ENCODE measurements around the gene CCDC32.

Gene CCDC32

GRCh38 chr15:40565333-40566238, 744 bp upstream of the CCDC32 start:
- no peak for DNase-seq (ENCODE audit: low spot score)

DNA sequence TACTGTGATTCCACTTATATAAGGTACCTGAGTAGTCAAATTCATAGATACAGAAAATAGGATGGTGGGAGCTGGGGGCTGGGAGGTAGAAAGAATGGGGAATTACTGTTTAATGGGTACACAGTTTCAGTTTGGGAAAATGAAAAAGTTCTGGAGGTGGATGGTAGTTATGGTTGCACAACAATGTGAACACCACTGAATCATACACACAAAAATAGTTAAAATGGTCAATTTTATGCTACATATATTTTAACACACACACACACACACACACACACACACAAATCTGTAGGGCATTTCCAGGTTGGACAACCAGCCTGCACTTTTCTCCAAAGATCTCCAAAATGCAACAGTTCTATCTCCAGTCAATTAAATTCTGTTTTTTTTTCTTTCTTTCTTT, 1.4 kb downstream of the CCDC32 start:
- DNase-seq (ENCODE audit: low spot score): no peak

GRCh38 chr15:40562691-40563090, 2.2 kb downstream of the CCDC32 start:
- DNase-seq (ENCODE audit: low spot score): no peak

GRCh38 chr15:40558952-40559742, 5.7 kb downstream of the CCDC32 start:
- DNase-seq (ENCODE audit: low spot score): no peak

DNA sequence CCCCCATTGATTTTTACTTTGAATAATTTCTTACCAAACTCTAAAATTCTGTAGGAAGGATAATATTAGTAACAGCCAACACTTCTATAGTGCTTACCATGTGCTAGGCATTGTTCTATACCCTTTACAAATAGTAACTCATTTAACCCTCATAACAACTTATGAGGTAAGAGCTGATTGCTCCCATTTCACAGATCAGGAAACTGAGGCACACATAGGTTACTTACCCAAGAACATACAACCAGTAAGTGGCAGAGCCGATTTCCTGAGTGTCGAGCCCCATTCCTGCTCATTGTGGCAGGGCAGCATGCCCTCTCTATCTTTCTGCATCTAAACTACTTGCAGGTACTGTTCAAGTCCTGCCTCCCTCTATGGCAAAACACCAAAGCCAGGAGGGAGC, 9.0 kb downstream of the CCDC32 start:
- no peak for DNase-seq (ENCODE audit: low spot score)

DNA sequence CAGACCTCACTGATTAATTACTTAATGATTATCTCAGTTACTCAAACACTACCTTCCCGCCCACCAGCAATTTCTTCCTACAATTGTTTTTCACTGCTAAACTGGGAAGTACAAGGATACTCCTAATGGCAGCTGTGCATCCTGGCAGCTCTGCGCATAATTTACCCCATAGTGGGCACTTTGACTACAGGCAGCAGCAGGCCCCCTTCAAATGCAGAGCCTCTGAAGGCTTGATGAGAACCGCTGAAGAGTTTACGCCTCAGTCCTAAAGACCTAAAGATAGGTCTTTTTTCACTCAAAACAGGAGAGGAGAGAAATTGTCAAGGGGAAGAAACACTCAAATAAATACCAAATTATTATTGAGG, 10.7 kb downstream of the CCDC32 start:
- no peak for DNase-seq (ENCODE audit: low spot score)

- no peak for DNase-seq (ENCODE audit: low spot score)
These were observed 14.4 kb downstream of the CCDC32 start for GRCh38 chr15:40550341-40551037.

DNA sequence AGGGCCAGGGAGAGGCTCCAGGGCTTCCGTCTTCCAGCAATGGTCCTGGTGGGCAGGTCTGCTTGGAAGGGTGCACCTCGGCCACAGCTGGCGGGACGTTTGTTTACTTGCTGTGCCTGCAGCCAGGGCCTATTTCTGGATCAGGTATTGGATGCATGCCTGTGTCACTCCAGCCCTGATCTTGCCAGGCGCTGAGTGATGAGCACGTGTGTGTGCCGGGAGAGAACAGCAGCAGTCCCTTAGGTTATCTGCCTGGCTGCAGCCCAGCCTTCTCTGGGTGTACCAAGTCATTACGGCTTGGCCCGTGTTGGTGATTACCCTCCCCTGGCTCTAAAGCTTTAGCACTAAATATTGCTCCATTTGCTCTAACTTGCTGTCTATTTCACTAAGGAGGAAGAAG, 14.9 kb downstream of the CCDC32 start:
- DNase-seq (ENCODE audit: low spot score): no peak

DNA sequence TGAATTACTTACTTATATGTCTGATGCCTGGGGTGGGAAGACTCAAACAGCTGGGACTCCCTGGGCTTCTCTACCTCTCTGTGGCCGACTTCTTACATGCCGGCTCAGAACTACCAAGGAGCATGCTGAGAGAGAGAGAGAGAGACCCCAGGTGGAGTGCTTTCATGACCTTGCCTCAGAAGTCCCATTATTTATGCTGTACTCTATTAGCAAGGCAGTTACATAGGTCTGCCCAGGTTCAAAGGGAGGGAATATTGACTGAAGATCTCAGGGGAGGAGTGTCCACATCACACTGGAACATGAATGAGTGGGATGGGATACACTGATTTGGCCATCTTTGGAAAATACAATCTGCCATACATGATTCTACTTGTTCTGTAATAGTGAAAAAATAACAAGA, 16.2 kb downstream of the CCDC32 start:
- DNase-seq (ENCODE audit: low spot score): no peak

GRCh38 chr15:40545457-40545856, 19.4 kb downstream of the CCDC32 start:
- no peak for DNase-seq (ENCODE audit: low spot score)

GRCh38 chr15:40543631-40544294, 21.1 kb downstream of the CCDC32 start:
- DNase-seq (ENCODE audit: low spot score): no peak

DNA sequence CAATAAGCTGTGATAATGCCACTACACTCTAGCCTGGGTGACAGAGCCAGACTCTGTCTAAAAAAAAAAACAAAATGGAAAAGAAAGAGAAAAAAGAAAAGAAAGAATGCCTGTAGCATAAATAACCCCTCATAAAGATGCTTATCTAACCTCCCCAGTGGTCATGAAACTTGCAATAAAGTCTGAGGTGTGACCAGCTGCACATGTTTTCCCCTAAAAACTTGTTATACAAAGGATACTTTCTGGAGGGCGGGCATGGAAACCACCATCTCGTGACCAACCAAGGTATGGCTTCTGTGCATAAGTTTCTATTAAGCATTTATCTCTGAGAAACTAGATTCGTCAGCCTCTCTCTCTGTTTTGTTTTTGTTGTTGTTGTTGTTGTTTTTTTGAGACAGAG, 21.8 kb downstream of the CCDC32 start:
- DNase-seq (ENCODE audit: low spot score): no peak

DNA sequence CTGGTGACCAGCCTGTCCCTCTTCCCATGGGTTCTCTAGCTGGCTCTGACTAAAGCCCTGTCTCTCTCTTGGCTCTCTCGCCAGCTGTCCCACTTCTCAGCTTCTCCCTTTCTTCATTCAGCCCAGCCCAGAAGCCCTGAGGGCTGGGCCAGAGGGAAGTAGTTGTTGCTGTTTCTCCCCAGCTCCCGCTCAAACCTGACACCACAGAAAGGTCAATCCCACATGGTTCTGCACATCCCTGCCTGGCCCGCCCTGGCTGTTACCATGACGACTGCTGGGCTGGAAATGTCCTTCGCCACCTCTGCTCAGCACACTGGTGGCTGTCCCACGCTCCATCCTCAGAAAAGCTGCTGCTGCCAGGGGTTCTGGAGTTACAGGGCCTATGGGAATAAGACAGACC, 25.9 kb downstream of the CCDC32 start:
- DNase-seq (ENCODE audit: low spot score): no peak

DNA sequence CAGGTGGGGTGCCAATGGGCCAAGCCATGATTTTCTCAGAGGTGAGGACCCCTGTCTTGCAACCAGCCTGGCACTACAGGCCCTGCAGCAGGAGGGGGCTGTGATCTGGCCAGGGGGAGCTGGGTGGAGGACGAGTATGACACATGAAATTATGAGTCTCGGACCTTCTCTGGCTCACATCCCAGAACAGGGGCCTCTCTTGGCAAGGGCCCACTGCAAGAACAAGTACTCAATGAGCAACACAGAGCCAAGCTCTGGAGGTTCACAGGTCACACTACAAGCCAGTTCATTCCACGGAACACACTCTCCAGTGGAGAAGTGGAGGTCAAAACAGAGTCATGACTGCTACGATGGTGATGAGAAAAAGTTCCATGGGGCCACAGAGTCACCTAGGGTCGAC, 28.3 kb downstream of the CCDC32 start:
- no peak for DNase-seq (ENCODE audit: low spot score)

DNA sequence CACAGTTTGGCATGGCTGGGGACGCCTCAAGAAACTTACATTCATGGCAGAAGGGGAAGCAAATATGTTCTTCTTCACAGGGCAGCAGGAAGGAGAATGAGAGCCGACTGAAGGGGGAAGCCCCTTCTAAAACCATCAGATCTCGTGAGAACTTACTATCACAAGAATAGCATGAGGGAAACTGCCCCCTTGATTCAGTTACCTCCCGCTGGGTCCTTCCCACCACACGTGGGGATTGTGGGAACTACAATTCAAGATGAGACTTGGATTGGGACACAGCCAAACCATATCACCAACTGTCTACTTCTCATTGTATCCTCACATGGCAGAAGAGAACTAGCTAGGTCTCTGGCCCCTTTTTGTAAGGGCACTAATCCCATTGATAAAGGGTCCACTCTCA, 30.5 kb downstream of the CCDC32 start:
- DNase-seq (ENCODE audit: low spot score): no peak

DNA sequence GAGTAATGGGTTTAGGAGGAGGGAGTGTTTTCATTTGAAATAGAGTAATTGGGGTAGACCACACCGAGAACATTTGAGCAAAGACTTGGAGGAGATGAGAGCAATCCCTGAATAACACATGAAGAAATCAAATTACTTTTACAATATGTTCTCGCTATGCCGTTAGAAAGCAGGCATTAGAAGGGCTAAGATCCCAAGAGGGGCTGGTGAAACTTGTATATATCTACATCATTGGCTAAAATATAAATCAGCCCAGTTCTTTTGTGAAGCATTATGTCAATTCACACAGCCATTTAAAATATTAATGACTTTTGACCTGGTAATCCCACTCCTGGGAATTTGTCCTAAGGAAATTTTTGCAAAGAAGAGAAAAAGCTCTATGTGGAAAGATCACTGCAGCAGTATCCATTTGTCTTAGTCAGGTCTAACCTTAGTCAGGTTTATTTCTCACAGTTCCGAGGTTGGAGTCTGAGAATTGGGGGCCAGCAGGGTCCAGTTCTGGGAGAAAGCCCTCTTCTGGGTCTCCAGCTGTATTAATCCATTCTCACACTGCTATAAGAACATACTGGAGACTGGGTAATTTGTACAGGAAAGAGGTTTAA, 31.0 kb downstream of the CCDC32 start:
- no peak for DNase-seq (ENCODE audit: low spot score)

DNA sequence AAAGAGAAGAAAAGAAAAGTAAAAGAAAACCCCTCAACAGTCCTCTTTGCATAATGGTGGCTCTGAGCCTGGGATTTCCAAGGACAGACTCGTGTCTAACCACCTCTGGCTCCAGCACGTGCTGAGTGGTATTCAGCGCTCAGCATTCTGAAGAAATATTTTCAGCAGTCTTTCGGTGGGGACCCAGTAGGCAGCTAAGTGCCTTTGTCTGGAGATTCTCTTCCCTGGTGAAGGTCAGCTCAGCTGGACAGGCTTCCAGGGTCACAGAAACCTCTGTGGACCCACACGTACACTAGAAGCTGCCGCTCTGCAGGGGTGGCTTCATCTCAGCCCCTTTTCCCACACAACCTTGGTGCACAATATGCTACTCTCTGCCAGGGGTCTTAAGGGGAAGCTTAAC, 36.0 kb downstream of the CCDC32 start:
- no peak for DNase-seq (ENCODE audit: low spot score)

DNA sequence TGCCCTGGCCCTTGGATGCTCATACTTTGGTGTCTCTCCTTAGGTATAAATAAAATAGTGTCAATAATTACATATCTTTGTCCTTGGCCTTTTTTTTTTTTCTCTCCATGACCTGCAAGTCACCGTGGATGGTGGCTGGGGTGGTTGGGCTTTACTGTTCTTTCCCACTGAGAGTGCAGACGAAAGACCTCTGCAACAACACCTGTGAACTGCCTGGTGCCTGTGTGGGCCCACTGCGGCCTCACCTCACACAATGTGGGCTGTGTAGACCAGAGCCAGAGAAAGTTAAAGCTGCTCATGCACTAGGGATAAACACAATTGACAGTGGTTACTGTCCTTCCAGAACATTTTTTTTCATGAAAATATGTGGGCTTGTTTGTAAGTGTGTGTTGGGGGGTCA, 39.0 kb downstream of the CCDC32 start:
- DNase-seq (ENCODE audit: low spot score): no peak

GRCh38 chr15:40523611-40524010, 41.2 kb downstream of the CCDC32 start:
- DNase-seq (ENCODE audit: low spot score): no peak

DNA sequence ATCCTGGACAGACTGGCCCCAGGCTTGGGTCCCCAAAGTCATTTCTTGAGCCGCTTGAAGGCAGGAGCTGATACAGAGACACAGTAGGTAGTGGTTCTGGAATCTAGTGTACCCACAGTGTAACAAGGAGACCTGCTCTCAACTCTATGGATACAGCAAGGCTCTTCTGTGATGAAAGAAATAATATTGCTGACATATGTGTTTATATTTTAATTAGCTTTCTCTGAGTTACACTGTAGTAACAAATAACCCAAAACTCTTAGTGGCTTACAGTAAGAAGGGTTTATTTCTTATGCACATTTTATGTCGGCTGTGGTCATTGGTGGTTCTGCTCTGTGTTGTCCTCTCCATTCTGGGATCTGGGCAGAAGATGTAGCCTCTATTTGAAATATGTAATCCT, 48.5 kb downstream of the CCDC32 start:
- DNase-seq (ENCODE audit: low spot score): no peak

GRCh38 chr15:40513609-40514008, 51.2 kb downstream of the CCDC32 start:
- DNase-seq (ENCODE audit: low spot score): no peak

DNA sequence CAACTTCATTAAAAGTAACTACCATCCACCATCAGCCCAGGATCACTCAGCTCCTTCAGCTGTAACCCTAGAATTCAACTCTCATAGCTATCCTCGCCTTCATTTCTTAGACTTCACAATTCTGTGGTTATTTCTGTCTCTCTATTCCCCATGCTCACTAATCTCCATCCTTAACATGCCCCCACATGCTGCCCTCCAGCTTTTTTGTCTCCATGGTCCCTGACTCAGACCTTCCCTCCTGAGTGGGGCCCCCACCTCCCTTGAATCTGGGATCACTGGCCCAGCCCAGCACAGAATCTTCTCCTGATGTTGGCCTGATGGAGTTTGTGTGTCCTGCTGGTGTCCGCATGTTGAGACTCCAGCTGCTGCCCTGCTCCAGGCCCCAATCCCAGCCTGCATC, 52.4 kb downstream of the CCDC32 start:
- no peak for DNase-seq (ENCODE audit: low spot score)

Measured in HuH-7.5 (cell line).